ENCODE results near the gene MAP7. TPM values are rescaled to one million over a fixed set of nuclear protein-coding genes. Genes with fewer than 3 reads are reported as not detected.

Gene MAP7
- total RNA-seq, 2 experiments from 2014 or later = 0.45 to 0.49 TPM

DNA sequence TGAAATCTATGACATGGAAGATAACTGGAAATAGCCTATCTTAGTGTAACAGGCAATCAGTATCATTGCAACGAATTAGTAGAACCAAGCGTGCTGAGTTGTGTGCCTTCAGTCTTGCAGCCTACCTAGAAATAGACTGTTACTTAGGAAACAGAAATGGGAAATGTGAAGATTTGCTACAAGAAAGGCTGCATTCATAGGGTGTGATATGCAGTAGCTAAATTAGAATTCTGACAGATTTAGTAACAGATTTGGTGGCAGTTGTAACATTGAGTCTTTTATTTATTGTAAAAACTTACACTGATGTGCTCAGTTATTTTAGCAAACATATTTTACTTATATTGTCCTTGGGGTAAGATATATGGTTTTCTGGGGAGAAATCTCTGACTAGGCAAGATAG lies 56.2 kb downstream of the MAP7 start:
- no peak overlapping the region for H3K27ac ChIP-seq (ENCODE audit: low read depth in 1 of 2, low read length in 2 of 2)
- no peaks in the 10 kb centered on the region for H3K27me3 ChIP-seq (ENCODE audit: control insufficient read depth in 1 of 2, insufficient read depth in 2 of 2, low read length in 2 of 2)
- no peak overlapping the region for H3K4me3 Mint-ChIP-seq
- TF ChIP-seq, protein P1, sequence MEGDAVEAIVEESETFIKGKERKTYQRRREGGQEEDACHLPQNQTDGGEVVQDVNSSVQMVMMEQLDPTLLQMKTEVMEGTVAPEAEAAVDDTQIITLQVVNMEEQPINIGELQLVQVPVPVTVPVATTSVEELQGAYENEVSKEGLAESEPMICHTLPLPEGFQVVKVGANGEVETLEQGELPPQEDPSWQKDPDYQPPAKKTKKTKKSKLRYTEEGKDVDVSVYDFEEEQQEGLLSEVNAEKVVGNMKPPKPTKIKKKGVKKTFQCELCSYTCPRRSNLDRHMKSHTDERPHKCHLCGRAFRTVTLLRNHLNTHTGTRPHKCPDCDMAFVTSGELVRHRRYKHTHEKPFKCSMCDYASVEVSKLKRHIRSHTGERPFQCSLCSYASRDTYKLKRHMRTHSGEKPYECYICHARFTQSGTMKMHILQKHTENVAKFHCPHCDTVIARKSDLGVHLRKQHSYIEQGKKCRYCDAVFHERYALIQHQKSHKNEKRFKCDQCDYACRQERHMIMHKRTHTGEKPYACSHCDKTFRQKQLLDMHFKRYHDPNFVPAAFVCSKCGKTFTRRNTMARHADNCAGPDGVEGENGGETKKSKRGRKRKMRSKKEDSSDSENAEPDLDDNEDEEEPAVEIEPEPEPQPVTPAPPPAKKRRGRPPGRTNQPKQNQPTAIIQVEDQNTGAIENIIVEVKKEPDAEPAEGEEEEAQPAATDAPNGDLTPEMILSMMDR (IDR thresholded peaks at IDR 0.05) = no peak
- H3K27me3 Mint-ChIP-seq = no peaks in the 10 kb centered on the region
- H3K9me3 ChIP-seq (ENCODE audit: control insufficient read depth in 1 of 2, insufficient read depth in 1 of 2, low read length in 2 of 2) = no peaks in the 10 kb centered on the region
- ChIA-PET POLR2A (no interaction called here), CTCF (no interaction called here)
- no peaks in the 10 kb centered on the region for H3K9me3 Mint-ChIP-seq
- H3K4me1 ChIP-seq (ENCODE audit: insufficient read depth, low read length) = no peaks in the 10 kb centered on the region
- no peak overlapping the region for H3K27ac Mint-ChIP-seq
- H3K4me3 ChIP-seq (ENCODE audit: low read length) = no peak overlapping the region
- no peaks in the 10 kb centered on the region for H3K36me3 ChIP-seq (ENCODE audit: insufficient read depth, low read length)
- intact Hi-C loops (cut with DNase I, micrococcal nuclease) = no loop called here
- DNase-seq (no peak), ATAC-seq (ENCODE audit: poor library complexity) (no peak)
- H3K36me3 Mint-ChIP-seq (ENCODE audit: low read depth) = no peaks in the 10 kb centered on the region
- no peaks in the 10 kb centered on the region for H3K4me1 Mint-ChIP-seq (ENCODE audit: low read depth)

DNA sequence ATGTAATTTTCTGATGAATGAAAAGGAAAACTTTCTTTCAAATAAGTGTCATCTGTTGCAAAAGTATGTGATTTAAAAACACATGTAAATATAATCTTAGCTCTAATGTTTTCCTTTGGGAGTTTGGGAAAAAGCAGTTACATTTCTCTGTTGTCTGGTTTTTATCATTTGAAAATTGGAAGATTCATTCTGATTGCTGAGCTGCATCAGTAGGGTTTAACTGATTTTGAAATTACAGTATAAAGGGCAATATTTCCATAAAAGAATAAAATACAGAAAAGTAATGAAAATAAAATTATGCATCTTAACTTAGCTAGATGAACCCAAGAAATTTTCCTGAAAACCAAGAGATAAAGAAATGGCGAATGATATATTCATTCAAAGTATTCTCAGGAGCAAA lies 57.8 kb downstream of the MAP7 start:
- Histone ChIP-seq H3K4me3 (ENCODE audit: low read length) (no peak overlapping the region), H3K27me3 (ENCODE audit: control insufficient read depth in 1 of 2, insufficient read depth in 2 of 2, low read length in 2 of 2) (no peaks in the 10 kb centered on the region), H3K4me1 (ENCODE audit: insufficient read depth, low read length) (no peaks in the 10 kb centered on the region), H3K36me3 (ENCODE audit: insufficient read depth, low read length) (no peaks in the 10 kb centered on the region), H3K9me3 (ENCODE audit: control insufficient read depth in 1 of 2, insufficient read depth in 1 of 2, low read length in 2 of 2) (no peaks in the 10 kb centered on the region), H3K27ac (ENCODE audit: low read depth in 1 of 2, low read length in 2 of 2) (no peak overlapping the region)
- DNase-seq (no peak), ATAC-seq (ENCODE audit: poor library complexity) (no peak)
- Mint-ChIP-seq H3K9me3 (no peaks in the 10 kb centered on the region), H3K27me3 (no peaks in the 10 kb centered on the region), H3K27ac (no peak overlapping the region), H3K36me3 (ENCODE audit: low read depth) (no peaks in the 10 kb centered on the region), H3K4me3 (no peak overlapping the region), H3K4me1 (ENCODE audit: low read depth) (no peaks in the 10 kb centered on the region)
- TF ChIP-seq, protein P1 (IDR thresholded peaks at IDR 0.05) = no peak
- intact Hi-C loops (cut with DNase I, micrococcal nuclease) = no loop called here
- ChIA-PET POLR2A (no interaction called here), CTCF (interaction anchor here (1.5 kb wide), 1 partner anchor 10 kb away, joined by 5 read pairs; no protein-coding TSS in a partner anchor)

DNA sequence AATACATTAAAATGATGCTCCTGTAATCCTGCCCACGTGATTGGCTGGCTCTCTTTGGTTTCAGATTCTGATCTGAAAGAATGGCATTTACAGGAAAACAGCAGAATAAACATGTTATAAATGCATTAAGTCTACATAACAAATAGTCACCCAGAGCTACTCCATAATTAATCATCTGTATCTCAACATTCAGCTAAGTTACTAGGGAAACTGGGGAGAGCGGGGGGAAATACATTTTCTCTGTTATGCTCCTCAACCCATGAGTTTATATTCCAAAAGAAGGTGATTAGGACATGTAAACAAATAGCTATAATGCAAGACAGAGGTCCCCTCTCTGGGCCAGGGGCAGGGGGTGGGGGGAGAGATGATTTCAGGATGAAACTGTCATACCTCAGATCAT lies 58.5 kb downstream of the MAP7 start:
- DNase-seq (no peak), ATAC-seq (ENCODE audit: poor library complexity) (no peak)
- no peak overlapping the region for H3K27ac ChIP-seq (ENCODE audit: low read depth in 1 of 2, low read length in 2 of 2)
- H3K9me3 Mint-ChIP-seq = no peaks in the 10 kb centered on the region
- H3K36me3 ChIP-seq (ENCODE audit: insufficient read depth, low read length) = no peaks in the 10 kb centered on the region
- H3K27me3 Mint-ChIP-seq = no peaks in the 10 kb centered on the region
- H3K4me1 Mint-ChIP-seq (ENCODE audit: low read depth) = no peaks in the 10 kb centered on the region
- no peaks in the 10 kb centered on the region for H3K27me3 ChIP-seq (ENCODE audit: control insufficient read depth in 1 of 2, insufficient read depth in 2 of 2, low read length in 2 of 2)
- H3K4me1 ChIP-seq (ENCODE audit: insufficient read depth, low read length) = no peaks in the 10 kb centered on the region
- H3K36me3 Mint-ChIP-seq (ENCODE audit: low read depth) = no peaks in the 10 kb centered on the region
- CTCF ChIA-PET = interaction anchor here (0.7 to 1.5 kb wide), 2 partner anchors 11 kb away, joined by 3 to 5 read pairs; no protein-coding TSS in a partner anchor
- no peak overlapping the region for H3K4me3 ChIP-seq (ENCODE audit: low read length)
- H3K4me3 Mint-ChIP-seq = no peak overlapping the region
- no peaks in the 10 kb centered on the region for H3K9me3 ChIP-seq (ENCODE audit: control insufficient read depth in 1 of 2, insufficient read depth in 1 of 2, low read length in 2 of 2)
- TF ChIP-seq, protein P1 (IDR thresholded peaks at IDR 0.05) = no peak
- intact Hi-C loops (cut with DNase I, micrococcal nuclease) = no loop called here
- no peak overlapping the region for H3K27ac Mint-ChIP-seq
- POLR2A ChIA-PET = no interaction called here

All from CD4-positive, alpha-beta T cell (primary cell).